AG09309 (cell line): ENCODE measurements around the gene GRIN2B.

ENCODE experiments used
- DNase-seq: peaks from one replicate; pipeline ENCODE4 v3.0.0-alpha.2; 2010; ENCODE audit warnings: low read depth
- H3K4me3 ChIP-seq: 2 replicates; pipeline ENCODE4 v1.5.1; 2011; ENCODE audit warnings: mild to moderate bottlenecking, low read depth, low read length, moderate library complexity; ENCODE audit not compliant: control insufficient read depth
- TF ChIP-seq, protein P1 (sequence below): IDR thresholded peaks from 2 replicates; pipeline ENCODE4 v1.5.1; 2011; ENCODE audit warnings: mild to moderate bottlenecking, low read depth, low read length, inconsistent platforms; ENCODE audit not compliant: insufficient read depth, control insufficient read depth; ENCODE audit errors: missing control alignments

Gene GRIN2B

DNA sequence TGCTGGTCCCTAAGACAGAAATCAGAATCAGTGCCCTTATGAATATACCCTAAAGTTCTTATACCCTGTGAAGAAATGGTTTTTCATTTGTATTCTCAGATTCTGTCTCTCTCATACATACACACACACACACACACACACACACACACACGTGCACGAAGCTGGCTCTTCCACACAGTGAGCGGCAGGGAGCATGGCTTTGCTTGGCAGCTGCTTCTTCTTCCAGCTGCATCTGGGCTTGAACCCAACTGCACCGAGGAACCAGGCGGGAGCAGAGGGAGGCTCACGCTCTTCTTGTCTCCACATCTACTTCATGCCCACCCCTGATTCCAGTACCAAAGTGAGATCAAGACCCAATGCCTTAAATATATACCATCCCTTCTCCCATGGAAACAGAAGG lies 19.4 kb downstream of the GRIN2B start:
- no peak overlapping the region for H3K4me3 ChIP-seq
- TF ChIP-seq, protein P1, sequence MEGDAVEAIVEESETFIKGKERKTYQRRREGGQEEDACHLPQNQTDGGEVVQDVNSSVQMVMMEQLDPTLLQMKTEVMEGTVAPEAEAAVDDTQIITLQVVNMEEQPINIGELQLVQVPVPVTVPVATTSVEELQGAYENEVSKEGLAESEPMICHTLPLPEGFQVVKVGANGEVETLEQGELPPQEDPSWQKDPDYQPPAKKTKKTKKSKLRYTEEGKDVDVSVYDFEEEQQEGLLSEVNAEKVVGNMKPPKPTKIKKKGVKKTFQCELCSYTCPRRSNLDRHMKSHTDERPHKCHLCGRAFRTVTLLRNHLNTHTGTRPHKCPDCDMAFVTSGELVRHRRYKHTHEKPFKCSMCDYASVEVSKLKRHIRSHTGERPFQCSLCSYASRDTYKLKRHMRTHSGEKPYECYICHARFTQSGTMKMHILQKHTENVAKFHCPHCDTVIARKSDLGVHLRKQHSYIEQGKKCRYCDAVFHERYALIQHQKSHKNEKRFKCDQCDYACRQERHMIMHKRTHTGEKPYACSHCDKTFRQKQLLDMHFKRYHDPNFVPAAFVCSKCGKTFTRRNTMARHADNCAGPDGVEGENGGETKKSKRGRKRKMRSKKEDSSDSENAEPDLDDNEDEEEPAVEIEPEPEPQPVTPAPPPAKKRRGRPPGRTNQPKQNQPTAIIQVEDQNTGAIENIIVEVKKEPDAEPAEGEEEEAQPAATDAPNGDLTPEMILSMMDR: no peak
- DNase-seq: no peak

DNA sequence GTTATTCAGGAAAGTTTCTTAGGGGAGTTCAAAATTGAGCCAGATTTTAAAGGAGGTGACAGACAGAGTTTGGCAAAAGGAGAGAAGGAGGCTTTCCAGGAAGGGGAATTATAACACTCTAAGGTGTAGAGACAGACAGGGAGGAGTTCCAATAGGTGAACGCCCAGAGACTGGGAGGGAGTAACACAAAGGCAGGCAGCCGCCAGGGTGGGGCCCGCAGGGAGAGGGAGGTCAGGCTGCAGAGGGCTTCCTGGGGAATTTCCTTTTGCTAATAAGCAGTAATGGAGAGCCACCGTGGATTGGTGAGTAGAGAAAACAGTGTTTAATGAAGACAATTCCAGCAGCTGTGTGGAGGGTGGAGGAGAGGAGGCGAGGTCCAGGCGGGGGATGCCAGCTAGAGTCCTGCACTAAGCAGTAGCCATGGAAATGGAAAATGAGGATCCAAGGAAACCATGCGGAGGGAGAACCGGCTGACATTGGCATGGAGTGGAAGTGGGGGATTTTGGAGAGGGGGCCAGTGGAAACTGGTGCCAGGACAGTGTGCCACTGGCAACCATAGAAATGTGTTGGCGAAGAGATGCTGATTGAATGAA lies 22.2 kb downstream of the GRIN2B start:
- no peak overlapping the region for H3K4me3 ChIP-seq
- TF ChIP-seq, protein P1: no peak
- DNase-seq: no peak

DNA sequence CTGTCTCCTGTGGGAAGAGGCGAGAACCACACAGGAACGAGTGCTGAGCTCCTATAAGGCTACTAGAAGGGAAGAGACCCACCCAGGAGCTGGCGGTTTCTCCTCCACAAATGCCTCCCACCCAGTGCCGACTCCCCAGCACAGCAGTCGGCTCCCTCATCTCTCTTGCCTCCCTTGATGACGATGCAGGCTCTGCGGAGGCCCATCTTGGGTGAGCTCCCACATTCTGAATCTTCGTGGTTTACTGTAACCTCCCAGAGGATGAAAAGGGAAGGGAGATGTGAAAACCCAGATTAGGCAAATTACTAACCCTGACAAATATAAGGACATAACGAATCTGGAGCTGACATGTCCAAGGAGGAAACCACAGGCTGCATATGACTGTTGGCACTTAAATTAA lies 23.8 kb downstream of the GRIN2B start:
- DNase-seq: no peak
- no peak overlapping the region for H3K4me3 ChIP-seq
- TF ChIP-seq, protein P1: no peak

DNA sequence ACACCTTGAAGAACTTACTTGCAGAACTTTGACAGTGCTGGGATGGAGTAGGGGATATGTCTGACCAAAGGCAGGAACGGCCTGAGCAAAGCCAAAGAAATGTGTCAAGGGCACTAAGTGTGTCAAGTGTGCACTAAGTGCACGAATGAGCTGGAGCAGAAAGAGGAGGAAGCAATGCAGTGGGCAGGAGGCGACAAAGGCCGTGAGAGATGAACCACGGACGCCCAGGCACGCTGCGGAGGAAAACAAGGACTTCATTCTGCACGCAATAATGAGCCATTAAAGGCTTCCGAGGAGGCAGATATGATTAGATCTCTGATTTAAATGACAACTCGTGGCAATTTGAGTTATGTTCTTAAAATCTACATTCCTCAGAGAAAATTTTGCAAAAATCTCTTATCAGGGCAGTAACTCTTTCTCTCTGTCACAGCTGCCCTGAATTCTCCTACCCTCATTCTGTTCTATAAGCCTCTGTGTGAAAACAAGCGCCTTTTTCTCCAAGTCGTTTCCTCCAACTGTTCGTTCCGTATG lies 25.3 kb downstream of the GRIN2B start:
- TF ChIP-seq, protein P1: no peak
- DNase-seq: no peak
- H3K4me3 ChIP-seq: no peak overlapping the region

DNA sequence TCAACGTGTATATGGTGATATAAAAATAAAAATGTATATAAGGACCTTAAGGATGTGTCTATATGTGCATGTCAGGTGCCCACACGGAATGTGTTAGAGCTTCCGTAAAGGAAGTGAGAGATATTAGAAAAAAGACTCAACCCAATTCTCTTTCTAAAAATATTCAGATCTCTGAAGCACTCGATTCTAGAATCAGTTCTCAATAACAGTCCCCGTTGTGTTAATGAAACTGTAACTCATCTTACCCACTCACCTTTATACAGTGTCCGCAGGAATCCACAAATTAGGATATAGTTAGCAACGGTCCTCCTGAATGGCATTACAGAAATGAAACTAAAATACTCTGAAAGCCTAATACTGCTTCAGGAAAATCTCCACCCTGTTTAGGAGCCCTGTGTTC lies 29.3 kb downstream of the GRIN2B start:
- DNase-seq: no peak

DNA sequence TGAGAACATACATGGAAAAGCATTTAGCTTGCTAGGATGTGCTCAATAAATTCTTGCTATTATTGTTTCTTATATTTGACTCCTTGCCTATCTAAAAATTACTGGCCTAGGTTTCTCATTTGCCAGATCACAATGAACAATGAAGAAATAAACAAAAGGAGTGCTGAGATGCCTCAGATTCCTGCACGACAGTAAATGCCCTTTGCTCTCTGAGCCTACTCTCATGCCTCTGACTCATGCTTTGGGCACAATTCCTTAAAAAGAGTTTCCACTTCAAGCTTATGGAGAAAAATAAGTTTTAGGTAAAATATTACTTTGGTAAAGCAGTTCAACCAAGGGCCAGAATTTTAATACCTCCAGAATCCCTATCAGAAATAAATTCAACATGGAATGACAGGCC lies 30.9 kb downstream of the GRIN2B start:
- TF ChIP-seq, protein P1: no peak

More for the DNA sequence above, 29.3 kb downstream of the GRIN2B start:
- TF ChIP-seq, protein P1: no peak
- no peak overlapping the region for H3K4me3 ChIP-seq

More for the DNA sequence above, 30.9 kb downstream of the GRIN2B start:
- no peak for DNase-seq
- no peak overlapping the region for H3K4me3 ChIP-seq
